Esophagus squamous epithelium (tissue), 4 donors: ENCODE data around the gene ARFGEF3.

Source experiments
- CTCF ChIP-seq, 6 experiments: fragments of 450-650 bp in 4 of 6; fragments of 200-600 bp in 2 of 6; sonication (generic) in 2 of 6; IDR thresholded peaks; one replicate each; pipeline ENCODE4 v1.5.1; 2016 to 2019; ENCODE audit warnings: antibody characterized with exemption in 6 of 6, mild to moderate bottlenecking in 4 of 6, moderate library complexity in 4 of 6
- POLR2A ChIP-seq, 4 donors: fragments of 450-650 bp; IDR thresholded peaks; one replicate each; pipeline ENCODE4 v1.6.1; 2017; ENCODE audit warnings: antibody characterized with exemption in 4 of 4, mild to moderate bottlenecking in 4 of 4, moderate library complexity in 3 of 4

- TF ChIP-seq CTCF (IDR thresholded peaks at IDR 0.05) (no peak), POLR2A (IDR thresholded peaks at IDR 0.05) (no peak)
These were observed 84.0 kb downstream of the ARFGEF3 start for GRCh38 chr6:138245751-138246150.
